Measurements from ENCODE around the gene ZNF74.

The ZNF74 gene

GRCh38 chr22:20437613-20438426, 43.9 kb downstream of the ZNF74 start, which contains the start of gene SCARF2 (continued):
- no peak for TF ChIP-seq ZNF692 (tag by site-specific recombination; IDR thresholded peaks at IDR 0.05)
- TF ChIP-seq ZNF274 (IDR thresholded peaks at IDR 0.05; ENCODE audit: low read length): no peak
- TF ChIP-seq ZNF274 (tag by site-specific recombination; IDR thresholded peaks at IDR 0.05; ENCODE audit: borderline replicate concordance): no peak
- no peak for TF ChIP-seq PATZ1 (tag by site-specific recombination; IDR thresholded peaks at IDR 0.05)
- no peak for TF ChIP-seq IKZF3 (tag by site-specific recombination; IDR thresholded peaks at IDR 0.05)
- no peak for TF ChIP-seq ZNF114 (tag by site-specific recombination; IDR thresholded peaks at IDR 0.05)
- TF ChIP-seq ZBTB26 (tag by site-specific recombination; optimal IDR thresholded peaks at IDR 0.05): no peak
- no peak for TF ChIP-seq ELK4 (IDR thresholded peaks at IDR 0.05; ENCODE audit: borderline replicate concordance, low read depth, low read length)
- TF ChIP-seq TCF7L2 (IDR thresholded peaks at IDR 0.05; ENCODE audit: borderline replicate concordance, low read depth, low read length): no peak
- TF ChIP-seq SP2 (tag by site-specific recombination; IDR thresholded peaks at IDR 0.05): 0 out of 2 replicates have a peak, but pooled peaks have one; percentile 4
- no peak for TF ChIP-seq FEZF1 (tag by site-specific recombination; IDR thresholded peaks at IDR 0.05)
- TF ChIP-seq ZSCAN16 (tag by site-specific recombination; IDR thresholded peaks at IDR 0.05): no peak
- TF ChIP-seq ZNF707 (tag by site-specific recombination; IDR thresholded peaks at IDR 0.05): no peak
- no peak for TF ChIP-seq YY2 (tag by site-specific recombination; IDR thresholded peaks at IDR 0.05)
- TF ChIP-seq ZNF280D (tag by site-specific recombination; IDR thresholded peaks at IDR 0.05): no peak
- TF ChIP-seq ZNF544 (tag by site-specific recombination; IDR thresholded peaks at IDR 0.05): no peak
- no peak for TF ChIP-seq ZNF571 (tag by site-specific recombination; IDR thresholded peaks at IDR 0.05)
- no peak for TF ChIP-seq ZBTB20 (tag by site-specific recombination; IDR thresholded peaks at IDR 0.05)

GRCh38 chr22:20438427-20438677, 44.4 kb downstream of the ZNF74 start:
- Histone ChIP-seq H3K9me3 (ENCODE audit: control insufficient read depth, insufficient read depth, low read depth, low read length) (no peaks in the 10 kb centered on the region), H3K36me3 (ENCODE audit: control insufficient read depth in 2 of 2, insufficient read depth in 1 of 2, low read length in 2 of 2) (peaks cover 0 to 34% of the 10 kb centered on the region in 2 experiments; a peak in 1 of 3 replicates), H3K4me3 (ENCODE audit: low read depth, low read length) (no peak overlapping the region), H3K4me1 (ENCODE audit: control insufficient read depth, insufficient read depth, low read length) (no peaks in the 10 kb centered on the region), H3K27ac (ENCODE audit: extremely low read depth, low read depth, low read length) (no peak overlapping the region)
- ChIA-PET CTCF (interaction anchor here (0.8 to 1.1 kb wide), 2 partner anchors 10 to 20 kb away, joined by 3 to 4 read pairs; no protein-coding TSS in a partner anchor), POLR2A (no interaction called here)
- no peak for TF ChIP-seq ZNF394 (tag by site-specific recombination; IDR thresholded peaks at IDR 0.05; ENCODE audit: borderline replicate concordance)

All from HEK293 (cell line).